Gastroesophageal sphincter (tissue), 4 donors: ENCODE results near the gene GREM1. TPM values are rescaled to one million over a fixed set of nuclear protein-coding genes. Genes with fewer than 3 reads are reported as not detected.

ENCODE experiments used
- ATAC-seq: fragments of 150-250 bp; one replicate; pipeline ENCODE4 v1.9.1; 2016; ENCODE audit warnings: mild to moderate bottlenecking, moderate library complexity
- H3K27ac ChIP-seq, 4 donors: fragments of 200-600 bp; sonication (generic) in 3 of 4; 1 replicate in 3 of 4; 2 replicates in 1 of 4; pipeline ENCODE4 v1.5.1; 2016 to 2019
- H3K27me3 ChIP-seq: fragments of 200-600 bp; sonication (generic); one replicate; pipeline ENCODE4 v1.5.1; 2019
- H3K36me3 ChIP-seq, 2 donors: fragments of 200-600 bp; sonication (generic); one replicate each; pipeline ENCODE4 v1.5.1; 2019; ENCODE audit warnings: control low read depth in 1 of 2
- H3K4me1 ChIP-seq, 3 donors: fragments of 200-600 bp; sonication (generic); 1 replicate in 2 of 3; 2 replicates in 1 of 3; pipeline ENCODE4 v1.5.1; 2016 to 2019; ENCODE audit warnings: control low read depth in 2 of 3
- H3K4me3 ChIP-seq, 2 donors: fragments of 200-600 bp; sonication (generic); one replicate each; pipeline ENCODE4 v1.5.1; 2019; ENCODE audit warnings: mild to moderate bottlenecking in 1 of 2, moderate library complexity in 1 of 2
- H3K9me3 ChIP-seq, 3 donors: fragments of 200-600 bp; sonication (generic); one replicate each; pipeline ENCODE4 v1.5.1; 2017 to 2019; ENCODE audit warnings: control low read depth in 2 of 3
- EP300 ChIP-seq: sonication (generic); formaldehyde crosslinking; IDR thresholded peaks from one replicate; pipeline ENCODE4 v1.6.1; 2017; ENCODE audit warnings: antibody characterized with exemption, mild to moderate bottlenecking
- POLR2A ChIP-seq, 2 donors: fragments of 450-650 bp; IDR thresholded peaks; one replicate each; pipeline ENCODE4 v1.6.1; 2017; ENCODE audit warnings: antibody characterized with exemption in 2 of 2, mild to moderate bottlenecking in 2 of 2, moderate library complexity in 1 of 2
- POLR2AphosphoS5 ChIP-seq: sonication (generic); formaldehyde crosslinking; IDR thresholded peaks from one replicate; pipeline ENCODE4 v1.6.1; 2017; ENCODE audit warnings: antibody characterized with exemption
- WGBS, 2 donors: methylation state at CpG; one replicate each; pipeline ENCODE4 v1.1.5; 2018; ENCODE audit warnings: low coverage in 1 of 2; 5-methylcytosine and 5-hydroxymethylcytosine counted together
- total RNA-seq, 4 donors: library from RNA; depleted of rRNA; stranded (reverse); fragments of >200 nt; gene quantifications; one replicate each; pipeline ENCODE4 v1.1.0, GENCODE V29; 2016
- TF ChIP-seq, protein P1 (sequence below), 4 experiments: fragments of 200-600 bp in 2 of 4; fragments of 450-650 bp in 2 of 4; sonication (generic) in 1 of 4; IDR thresholded peaks; one replicate each; pipeline ENCODE4 v1.5.1; 2017 to 2019; ENCODE audit warnings: antibody characterized with exemption in 4 of 4, mild to moderate bottlenecking in 2 of 4, moderate library complexity in 2 of 4

The GREM1 gene
- total RNA-seq: 100 to 1,000 TPM in 2 of 4 donors, 10 to 100 TPM in 2; 55.5 to 365 (median 133) TPM

DNA sequence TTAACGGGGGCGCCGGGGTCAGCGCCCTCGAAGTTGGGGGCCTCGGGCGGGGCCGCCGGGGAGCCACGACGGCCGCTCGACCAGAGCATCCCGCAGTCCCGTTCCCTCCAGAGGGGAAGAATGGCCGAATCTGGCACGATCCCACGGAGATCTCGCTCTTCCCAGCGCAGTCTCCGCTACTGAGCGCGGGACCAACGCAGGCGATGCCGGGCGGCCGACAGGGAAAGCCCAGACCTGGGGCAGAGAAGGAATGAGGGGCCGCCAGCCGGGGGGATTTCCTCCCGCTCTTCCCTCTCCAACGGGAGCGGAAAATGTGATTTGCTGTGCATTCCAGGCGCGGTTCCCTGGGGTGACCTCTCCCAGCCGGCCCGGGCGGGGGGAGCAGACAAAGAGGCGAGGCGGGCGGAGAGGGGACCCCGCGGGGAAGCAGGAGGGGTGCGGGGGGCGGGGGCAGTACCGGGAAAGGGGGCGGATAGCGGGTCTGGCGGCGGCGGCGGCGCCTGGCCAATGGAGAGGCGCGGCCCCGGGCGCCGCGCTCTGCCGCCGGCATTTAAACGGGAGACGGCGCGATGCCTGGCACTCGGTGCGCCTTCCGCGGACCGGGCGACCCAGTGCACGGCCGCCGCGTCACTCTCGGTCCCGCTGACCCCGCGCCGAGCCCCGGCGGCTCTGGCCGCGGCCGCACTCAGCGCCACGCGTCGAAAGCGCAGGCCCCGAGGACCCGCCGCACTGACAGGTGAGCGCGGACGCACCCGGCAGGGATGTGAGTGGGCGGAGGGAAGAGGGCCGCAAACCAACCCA, at the start of gene GREM1:
Gene GREM1 (plus strand): TSS at position 579 of the 801 bp plus-strand sequence. CDS start 12,687 bp downstream, outside the sequence.
- no peaks in the 10 kb centered on the region for H3K9me3 ChIP-seq
- WGBS, 2 donors: no CpG with 5 or more reads among the region's 99 CpGs
- peak; percentile 63 for ATAC-seq

GRCh38 chr15:32668942-32669341, 48.9 kb upstream of the GREM1 start:
- H3K36me3 ChIP-seq: no peaks in the 10 kb centered on the region
- TF ChIP-seq, protein P1, sequence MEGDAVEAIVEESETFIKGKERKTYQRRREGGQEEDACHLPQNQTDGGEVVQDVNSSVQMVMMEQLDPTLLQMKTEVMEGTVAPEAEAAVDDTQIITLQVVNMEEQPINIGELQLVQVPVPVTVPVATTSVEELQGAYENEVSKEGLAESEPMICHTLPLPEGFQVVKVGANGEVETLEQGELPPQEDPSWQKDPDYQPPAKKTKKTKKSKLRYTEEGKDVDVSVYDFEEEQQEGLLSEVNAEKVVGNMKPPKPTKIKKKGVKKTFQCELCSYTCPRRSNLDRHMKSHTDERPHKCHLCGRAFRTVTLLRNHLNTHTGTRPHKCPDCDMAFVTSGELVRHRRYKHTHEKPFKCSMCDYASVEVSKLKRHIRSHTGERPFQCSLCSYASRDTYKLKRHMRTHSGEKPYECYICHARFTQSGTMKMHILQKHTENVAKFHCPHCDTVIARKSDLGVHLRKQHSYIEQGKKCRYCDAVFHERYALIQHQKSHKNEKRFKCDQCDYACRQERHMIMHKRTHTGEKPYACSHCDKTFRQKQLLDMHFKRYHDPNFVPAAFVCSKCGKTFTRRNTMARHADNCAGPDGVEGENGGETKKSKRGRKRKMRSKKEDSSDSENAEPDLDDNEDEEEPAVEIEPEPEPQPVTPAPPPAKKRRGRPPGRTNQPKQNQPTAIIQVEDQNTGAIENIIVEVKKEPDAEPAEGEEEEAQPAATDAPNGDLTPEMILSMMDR (IDR thresholded peaks at IDR 0.05): no peak
- TF ChIP-seq POLR2A (IDR thresholded peaks at IDR 0.05) (no peak), POLR2AphosphoS5 (no peak), EP300 (no peak)
- no peak overlapping the region for H3K27ac ChIP-seq
- ATAC-seq: no peak
- H3K9me3 ChIP-seq: no peaks in the 10 kb centered on the region
- no peaks in the 10 kb centered on the region for H3K27me3 ChIP-seq
- 81 to 100% methylated on average over 1 to 2 of the region's 2 CpGs for WGBS, 2 donors
- peaks cover 0 to 34% (median 6%) of the 10 kb centered on the region in 3 donors for H3K4me1 ChIP-seq
- H3K4me3 ChIP-seq: no peak overlapping the region

More for the DNA sequence above, at the start of gene GREM1:
- peak within 1 kb of the TSS; percentile 71 to 89 (median 85) for H3K27ac ChIP-seq
- TF ChIP-seq EP300: no peak
- TF ChIP-seq, protein P1 (IDR thresholded peaks at IDR 0.05): no peak
- peak; percentile 68 for TF ChIP-seq POLR2AphosphoS5
- peak; percentile 68 to 69 for TF ChIP-seq POLR2A (IDR thresholded peaks at IDR 0.05)
- peak within 1 kb of the TSS; percentile 56 to 69 for H3K4me3 ChIP-seq
- peaks cover 45% of the 10 kb centered on the region for H3K27me3 ChIP-seq
- peaks cover 0 to 32% (median 21%) of the 10 kb centered on the region in 3 donors for H3K4me1 ChIP-seq
- no peaks in the 10 kb centered on the region for H3K36me3 ChIP-seq

- ATAC-seq: peak; percentile 62
- Histone ChIP-seq H3K36me3 (no peaks in the 10 kb centered on the region), H3K27ac (peak overlapping the region; percentile 48 to 71 (median 60)), H3K4me3 (no peak overlapping the region), H3K27me3 (no peaks in the 10 kb centered on the region), H3K4me1 (peaks cover 0 to 41% (median 6%) of the 10 kb centered on the region in 3 donors), H3K9me3 (no peaks in the 10 kb centered on the region)
- TF ChIP-seq, protein P1 (IDR thresholded peaks at IDR 0.05): no peak
- no peak for TF ChIP-seq POLR2AphosphoS5
- no peak for TF ChIP-seq POLR2A (IDR thresholded peaks at IDR 0.05)
- no peak for TF ChIP-seq EP300
- 10 to 34% methylated on average over 4 of the region's 5 CpGs for WGBS, 2 donors
Observed at GRCh38 chr15:32669896-32670611, 47.8 kb upstream of the GREM1 start.

DNA sequence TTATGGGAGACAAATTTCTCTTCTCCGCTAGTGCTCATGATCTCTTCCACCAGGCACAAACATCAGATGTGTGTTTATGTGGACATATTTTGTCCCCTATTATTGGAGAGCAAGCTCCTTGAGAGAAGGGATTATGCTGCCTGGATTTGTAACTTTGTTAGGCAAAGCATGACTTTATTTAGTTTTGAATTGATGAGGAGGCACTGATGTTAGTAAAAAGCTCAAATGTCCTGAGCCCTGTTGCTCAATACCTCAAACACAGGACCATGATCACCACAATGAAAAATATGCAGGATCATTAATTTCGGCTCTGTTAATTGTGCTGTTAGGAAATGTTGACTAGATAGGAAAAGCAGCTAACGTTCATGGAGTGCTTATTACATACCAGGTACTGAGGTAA, 47.2 kb upstream of the GREM1 start:
- peak; percentile 44 for ATAC-seq
- H3K4me3 ChIP-seq: no peak overlapping the region
- WGBS, 2 donors: 28 to 47% methylated on average over 3 of the region's 3 CpGs
- H3K27me3 ChIP-seq: no peaks in the 10 kb centered on the region
- no peak for TF ChIP-seq POLR2AphosphoS5
- TF ChIP-seq EP300: no peak
- TF ChIP-seq, protein P1 (IDR thresholded peaks at IDR 0.05): no peak
- no peak for TF ChIP-seq POLR2A (IDR thresholded peaks at IDR 0.05)
- H3K36me3 ChIP-seq: no peaks in the 10 kb centered on the region
- H3K4me1 ChIP-seq: peaks cover 5 to 47% (median 6%) of the 10 kb centered on the region in 3 donors
- H3K9me3 ChIP-seq: no peaks in the 10 kb centered on the region
- H3K27ac ChIP-seq: peak overlapping the region; percentile 48 to 71 (median 60)
